Gastrocnemius medialis (tissue), 4 donors: Measurements from ENCODE around the gene ESPNL. TPM values are rescaled to one million over a fixed set of nuclear protein-coding genes. Genes with fewer than 3 reads are reported as not detected.

Source experiments
- ATAC-seq, 2 donors: fragments of 150-250 bp; one replicate each; pipeline ENCODE4 v1.9.1; 2016
- DNase-seq, 2 donors: peaks; one replicate each; pipeline ENCODE4 v3.0.0-alpha.2; 2019
- H3K27ac ChIP-seq, 4 donors: fragments of 200-600 bp; sonication (generic); 1 replicate in 1 of 4; 2 replicates in 3 of 4; pipeline ENCODE4 v1.5.1; 2016 to 2018; ENCODE audit warnings: mild to moderate bottlenecking in 2 of 4, moderate library complexity in 1 of 4
- H3K27me3 ChIP-seq, 3 donors: fragments of 200-600 bp; sonication (generic) in 2 of 3; 1 replicate in 1 of 3; 2 replicates in 2 of 3; pipeline versions ENCODE4 v1.5.1 to v1.6.0; 2016 to 2019; ENCODE audit warnings: mild to moderate bottlenecking in 1 of 3, moderate library complexity in 1 of 3
- H3K36me3 ChIP-seq, 2 donors: fragments of 200-600 bp; sonication (generic) in 1 of 2; one replicate each; pipeline ENCODE4 v1.5.1; 2017 to 2018
- H3K4me1 ChIP-seq, 2 donors: fragments of 200-600 bp; sonication (generic) in 1 of 2; one replicate each; pipeline ENCODE4 v1.5.1; 2016 to 2017; ENCODE audit warnings: mild to moderate bottlenecking in 2 of 2
- H3K4me3 ChIP-seq, 4 donors: fragments of 200-600 bp; sonication (generic) in 3 of 4; 1 replicate in 1 of 4; 2 replicates in 3 of 4; pipeline ENCODE4 v1.5.1; 2016 to 2019; ENCODE audit warnings: mild to moderate bottlenecking in 2 of 4
- H3K9me3 ChIP-seq, 3 donors: fragments of 200-600 bp; sonication (generic) in 2 of 3; 1 replicate in 1 of 3; 2 replicates in 2 of 3; pipeline ENCODE4 v1.5.1; 2016 to 2019
- CTCF ChIP-seq, 5 experiments: fragments of 450-650 bp in 3 of 5; fragments of 200-600 bp in 2 of 5; sonication (generic) in 2 of 5; IDR thresholded peaks in 4 of 5; conservative IDR thresholded peaks in 1 of 5; 1 replicate in 4 of 5; 2 replicates in 1 of 5; pipeline ENCODE4 v1.5.1; 2016 to 2019; ENCODE audit warnings: antibody characterized with exemption in 5 of 5, mild to moderate bottlenecking in 3 of 5, moderate library complexity in 3 of 5
- POLR2A ChIP-seq, 2 donors: fragments of 450-650 bp; IDR thresholded peaks; one replicate each; pipeline ENCODE4 v1.6.1; 2017; ENCODE audit warnings: antibody characterized with exemption in 2 of 2, mild to moderate bottlenecking in 2 of 2, moderate library complexity in 2 of 2
- in situ Hi-C, 4 donors: fragments of 200-750 bp; cut with MboI; loops; one replicate each; pipeline versions ENCODE4 v1.15.0 to v1.8.0; 2017; ENCODE audit warnings: low sequenced_read_pairs in 4 of 4
- intact Hi-C: fragments of 100-400 bp; cut with DNase I; formaldehyde crosslinking; loops from one replicate; pipeline ENCODE4 v1.15.1; 2023; ENCODE audit warnings: low total_unique reads
- total RNA-seq, 4 donors: library from RNA; depleted of rRNA; stranded (reverse); fragments of >200 nt; gene quantifications; one replicate each; pipeline versions ENCODE4 v1.1.0 to v1.2.3, GENCODE V29; 2016

Gene ESPNL
- total RNA-seq, 4 donors from 2014 or later: 0.11 TPM; not detected in 3

DNA sequence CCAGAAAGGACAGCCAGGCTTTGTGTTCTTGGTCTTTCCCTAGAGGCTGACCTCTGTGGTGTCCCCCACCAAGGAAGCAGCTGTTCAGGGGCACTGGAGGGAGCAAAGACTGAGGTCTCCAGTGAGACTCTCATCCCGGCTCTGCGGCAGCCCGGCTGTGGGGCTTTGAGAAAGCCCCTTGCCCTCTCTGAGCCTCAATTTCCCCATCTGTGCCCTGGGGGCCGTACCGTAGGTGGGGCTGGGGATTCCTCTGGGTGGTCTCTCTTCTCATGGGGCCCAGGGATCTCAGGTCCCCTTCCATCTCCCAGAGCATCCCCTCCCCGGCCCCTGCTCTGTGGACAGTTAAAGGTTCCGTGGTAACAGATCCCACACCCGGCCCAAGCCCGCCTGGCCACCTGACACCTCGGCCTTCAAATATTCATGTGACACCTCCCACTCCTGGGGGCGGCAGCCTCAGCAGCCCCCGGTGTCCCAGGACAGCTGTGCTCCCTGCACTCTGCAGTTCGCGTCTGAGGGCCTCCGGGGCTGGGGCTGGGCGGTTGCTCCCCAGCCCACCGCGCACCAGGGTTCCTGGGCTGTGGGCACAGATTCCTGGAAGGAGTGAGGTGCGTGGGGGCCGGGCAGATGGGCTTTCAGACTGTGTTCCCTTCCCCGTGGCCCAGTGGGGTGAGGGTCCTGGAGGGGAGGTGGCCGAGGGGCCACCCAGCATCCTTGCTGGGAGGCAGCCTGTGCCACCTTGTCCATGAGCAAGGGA lies 23.3 kb downstream of the ESPNL start:
- no peaks in the 10 kb centered on the region for H3K36me3 ChIP-seq
- H3K4me3 ChIP-seq: no peak overlapping the region
- H3K9me3 ChIP-seq: no peaks in the 10 kb centered on the region
- intact Hi-C loops: no loop called here
- DNase-seq (no peak), ATAC-seq (no peak)
- TF ChIP-seq CTCF (IDR thresholded peaks at IDR 0.05 in 4 of 5, conservative IDR thresholded peaks at IDR 0.05 in 1 of 5) (no peak), POLR2A (IDR thresholded peaks at IDR 0.05) (no peak)
- H3K27ac ChIP-seq: no peak overlapping the region
- H3K4me1 ChIP-seq: peaks cover 0 to 3% of the 10 kb centered on the region in 2 donors
- in situ Hi-C loops: no loop called here
- no peaks in the 10 kb centered on the region for H3K27me3 ChIP-seq

DNA sequence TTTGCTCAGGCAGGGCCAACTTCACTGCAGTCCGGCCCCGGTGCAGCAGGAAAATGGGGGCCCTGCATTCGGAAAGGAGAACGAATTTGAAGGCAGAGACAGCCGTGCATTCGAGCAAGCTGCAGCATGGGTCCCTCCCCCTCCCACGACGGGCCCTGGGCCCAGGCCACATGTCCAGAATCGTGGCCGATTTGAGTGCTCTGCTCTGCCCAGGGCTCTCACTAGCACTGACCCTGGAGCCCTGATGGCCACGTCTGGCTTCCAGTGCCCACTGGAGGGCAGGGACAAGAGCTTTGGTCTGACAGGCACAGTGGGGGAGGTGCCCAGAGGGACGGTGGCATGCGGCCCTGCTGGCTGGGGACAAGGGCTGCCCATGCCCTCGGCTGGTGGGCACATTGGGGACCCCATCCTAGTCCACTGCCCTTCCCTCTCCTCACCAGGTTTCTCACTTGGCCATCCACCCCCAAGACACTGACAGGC lies 23.9 kb downstream of the ESPNL start:
- ATAC-seq (no peak), DNase-seq (no peak)
- H3K36me3 ChIP-seq: no peaks in the 10 kb centered on the region
- no peaks in the 10 kb centered on the region for H3K9me3 ChIP-seq
- H3K4me1 ChIP-seq: peaks cover 0 to 3% of the 10 kb centered on the region in 2 donors
- H3K27ac ChIP-seq: no peak overlapping the region
- H3K4me3 ChIP-seq: no peak overlapping the region
- in situ Hi-C loops (no loop called here), intact Hi-C loops (no loop called here)
- no peaks in the 10 kb centered on the region for H3K27me3 ChIP-seq
- TF ChIP-seq POLR2A (IDR thresholded peaks at IDR 0.05): no peak
- TF ChIP-seq CTCF (IDR thresholded peaks at IDR 0.05 in 4 of 5, conservative IDR thresholded peaks at IDR 0.05 in 1 of 5): no peak

DNA sequence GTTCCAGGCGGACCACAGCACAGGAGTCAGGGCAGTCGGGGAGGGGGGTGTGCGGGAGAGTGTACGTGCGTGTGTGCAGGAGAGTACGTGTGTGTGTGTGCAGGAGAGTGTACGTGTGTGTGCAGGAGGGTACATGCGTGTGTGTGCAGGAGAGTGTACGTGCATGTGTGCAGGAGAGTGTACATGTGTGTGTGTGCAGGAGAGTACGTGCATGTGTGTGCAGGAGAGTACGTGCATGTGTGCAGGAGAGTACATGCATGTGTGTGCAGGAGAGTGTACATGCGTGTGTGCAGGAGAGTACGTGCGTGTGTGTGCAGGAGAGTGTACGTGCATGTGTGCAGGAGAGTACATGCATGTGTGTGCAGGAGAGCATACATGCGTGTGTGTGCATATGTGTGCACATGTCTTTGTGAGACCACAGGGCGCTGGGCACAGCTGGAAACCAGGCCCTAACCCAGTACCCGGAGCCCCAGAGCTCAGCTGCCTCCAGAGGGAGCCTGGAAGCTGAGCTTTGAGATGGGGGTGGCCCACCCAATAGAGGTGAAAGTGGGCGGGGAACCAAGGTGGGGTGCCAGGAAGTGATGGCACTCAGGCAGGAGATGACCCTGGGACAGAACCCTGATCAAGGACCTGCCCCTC lies 24.5 kb downstream of the ESPNL start:
- TF ChIP-seq POLR2A (IDR thresholded peaks at IDR 0.05) (no peak), CTCF (IDR thresholded peaks at IDR 0.05 in 4 of 5, conservative IDR thresholded peaks at IDR 0.05 in 1 of 5) (no peak)
- no peak for DNase-seq
- intact Hi-C loops: no loop called here
- H3K4me1 ChIP-seq: peaks cover 0 to 3% of the 10 kb centered on the region in 2 donors
- no peaks in the 10 kb centered on the region for H3K36me3 ChIP-seq
- H3K27me3 ChIP-seq: no peaks in the 10 kb centered on the region
- no peak for ATAC-seq
- in situ Hi-C loops: no loop called here
- no peak overlapping the region for H3K4me3 ChIP-seq
- H3K9me3 ChIP-seq: no peaks in the 10 kb centered on the region
- H3K27ac ChIP-seq: no peak overlapping the region

DNA sequence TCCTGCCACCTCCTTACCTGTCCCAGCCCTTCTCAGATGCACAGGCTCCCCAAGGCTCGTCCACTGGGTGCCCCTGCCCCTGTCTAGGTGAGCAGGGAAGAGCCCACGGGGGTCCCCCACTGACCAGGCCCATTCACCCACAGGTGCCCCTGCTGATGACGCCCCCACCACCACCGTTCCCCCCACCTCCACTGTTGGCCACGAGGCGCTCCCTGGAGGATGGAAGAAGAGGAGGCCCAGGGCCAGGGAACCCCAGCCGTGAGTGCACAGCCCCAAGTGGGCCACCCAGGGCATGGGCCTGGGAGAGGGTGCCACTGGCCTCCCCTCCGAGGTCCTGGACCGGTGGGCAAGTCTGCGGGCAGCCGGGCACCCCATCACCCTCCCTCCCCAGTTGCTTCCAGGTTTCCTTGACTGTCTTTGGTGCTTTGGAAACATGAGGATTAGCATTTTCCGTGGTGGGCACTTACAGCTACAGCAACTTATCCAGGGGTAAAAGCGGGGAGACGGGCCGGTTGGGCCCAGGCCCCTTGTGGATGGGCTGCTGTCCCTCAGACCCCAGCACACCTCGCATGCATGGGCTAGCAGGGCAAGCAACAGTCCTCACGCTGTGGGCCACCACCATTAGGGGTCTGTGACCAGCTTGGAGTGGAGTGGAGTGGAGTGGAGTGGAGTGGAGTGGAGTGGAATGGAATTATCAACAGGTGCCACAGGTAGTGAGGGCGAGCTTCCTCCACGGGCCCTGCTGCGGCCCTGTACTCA lies 25.2 kb downstream of the ESPNL start:
- H3K4me3 ChIP-seq: no peak overlapping the region
- ATAC-seq: no peak
- H3K9me3 ChIP-seq: no peaks in the 10 kb centered on the region
- no peak overlapping the region for H3K27ac ChIP-seq
- H3K27me3 ChIP-seq: no peaks in the 10 kb centered on the region
- H3K36me3 ChIP-seq: no peaks in the 10 kb centered on the region
- no peak for DNase-seq
- no peak for TF ChIP-seq CTCF (IDR thresholded peaks at IDR 0.05 in 4 of 5, conservative IDR thresholded peaks at IDR 0.05 in 1 of 5)
- TF ChIP-seq POLR2A (IDR thresholded peaks at IDR 0.05): no peak
- in situ Hi-C loops (no loop called here), intact Hi-C loops (no loop called here)
- H3K4me1 ChIP-seq: peaks cover 0 to 3% of the 10 kb centered on the region in 2 donors
